ENCODE data around the gene C4orf50. TPM values are rescaled to one million over a fixed set of nuclear protein-coding genes. Genes with fewer than 3 reads are reported as not detected.

The C4orf50 gene
- total RNA-seq, result not detected in 3 replicates
- long read RNA-seq, result 0 reads

GRCh38 chr4:6018331-6018730 is at the start of gene C4orf50:
TSS of gene C4orf50 (minus strand) at chr4:6018431.
- Mint-ChIP-seq H3K4me3 (ENCODE audit: unreplicated experiment) (no peak within 1 kb of the TSS), H3K9me3 (ENCODE audit: low read depth) (no peaks in the 10 kb centered on the region), H3K36me3 (ENCODE audit: low read depth) (no peaks in the 10 kb centered on the region), H3K4me1 (ENCODE audit: low read depth) (no peaks in the 10 kb centered on the region), H3K27me3 (ENCODE audit: low read depth) (peaks cover 33% of the 10 kb centered on the region), H3K27ac (ENCODE audit: unreplicated experiment) (no peak within 1 kb of the TSS)
- TF ChIP-seq CTCF (IDR thresholded peaks at IDR 0.05), result no peak
- DNase-seq (ENCODE audit: low spot score), result no peak

GRCh38 chr4:6065934-6066590 is 47.8 kb upstream of the C4orf50 start:
- no peaks in the 10 kb centered on the region for H3K36me3 Mint-ChIP-seq (ENCODE audit: low read depth)
- no peak overlapping the region for H3K4me3 Mint-ChIP-seq (ENCODE audit: unreplicated experiment)
- TF ChIP-seq CTCF (IDR thresholded peaks at IDR 0.05), result no peak
- no peak for DNase-seq (ENCODE audit: low spot score)
- H3K4me1 Mint-ChIP-seq (ENCODE audit: low read depth), result no peaks in the 10 kb centered on the region
- peaks cover 44% of the 10 kb centered on the region for H3K27me3 Mint-ChIP-seq (ENCODE audit: low read depth)
- no peak overlapping the region for H3K27ac Mint-ChIP-seq (ENCODE audit: unreplicated experiment)
- H3K9me3 Mint-ChIP-seq (ENCODE audit: low read depth), result no peaks in the 10 kb centered on the region

- no peak for DNase-seq (ENCODE audit: low spot score)
- Mint-ChIP-seq H3K4me3 (ENCODE audit: unreplicated experiment) (no peak overlapping the region), H3K9me3 (ENCODE audit: low read depth) (peaks cover 3% of the 10 kb centered on the region), H3K27me3 (ENCODE audit: low read depth) (peaks cover 37% of the 10 kb centered on the region), H3K27ac (ENCODE audit: unreplicated experiment) (no peak overlapping the region), H3K36me3 (ENCODE audit: low read depth) (no peaks in the 10 kb centered on the region), H3K4me1 (ENCODE audit: low read depth) (no peaks in the 10 kb centered on the region)
- TF ChIP-seq CTCF (IDR thresholded peaks at IDR 0.05), result no peak
Measured at GRCh38 chr4:6065166-6065565, 46.9 kb upstream of the C4orf50 start.

GRCh38 chr4:6064383-6064782 is 46.2 kb upstream of the C4orf50 start:
- H3K27me3 Mint-ChIP-seq (ENCODE audit: low read depth), result peaks cover 31% of the 10 kb centered on the region

GRCh38 chr4:6063684-6064083 is 45.5 kb upstream of the C4orf50 start:
- H3K27me3 Mint-ChIP-seq (ENCODE audit: low read depth), result peaks cover 29% of the 10 kb centered on the region
- no peak overlapping the region for H3K4me3 Mint-ChIP-seq (ENCODE audit: unreplicated experiment)
- no peak for DNase-seq (ENCODE audit: low spot score)
- H3K4me1 Mint-ChIP-seq (ENCODE audit: low read depth), result no peaks in the 10 kb centered on the region
- no peaks in the 10 kb centered on the region for H3K36me3 Mint-ChIP-seq (ENCODE audit: low read depth)
- no peak for TF ChIP-seq CTCF (IDR thresholded peaks at IDR 0.05)
- no peak overlapping the region for H3K27ac Mint-ChIP-seq (ENCODE audit: unreplicated experiment)
- H3K9me3 Mint-ChIP-seq (ENCODE audit: low read depth), result peaks cover 11% of the 10 kb centered on the region

More at GRCh38 chr4:6064383-6064782, 46.2 kb upstream of the C4orf50 start:
- H3K4me3 Mint-ChIP-seq (ENCODE audit: unreplicated experiment), result no peak overlapping the region
- no peak overlapping the region for H3K27ac Mint-ChIP-seq (ENCODE audit: unreplicated experiment)
- H3K36me3 Mint-ChIP-seq (ENCODE audit: low read depth), result no peaks in the 10 kb centered on the region
- H3K9me3 Mint-ChIP-seq (ENCODE audit: low read depth), result peaks cover 5% of the 10 kb centered on the region
- TF ChIP-seq CTCF (IDR thresholded peaks at IDR 0.05), result no peak
- DNase-seq (ENCODE audit: low spot score), result no peak
- H3K4me1 Mint-ChIP-seq (ENCODE audit: low read depth), result no peaks in the 10 kb centered on the region

Measured in chondrocyte (in vitro differentiated cells).